Left colon (tissue), 2 donors: Measurements from ENCODE around the gene SNRPN. TPM values are rescaled to one million over a fixed set of nuclear protein-coding genes. Genes with fewer than 3 reads are reported as not detected.
"Not testable (repeated sequence)": the region's sequence is repeated elsewhere in the genome, so short reads cannot be mapped to it uniquely, and the experiment has no call there.

Experiments used
- ATAC-seq: fragments of 200-7000 bp; cut with Tn5 transposase; one replicate; pipeline ENCODE4 v1.9.1; 2020; ENCODE audit warnings: mild to moderate bottlenecking, moderate library complexity
- DNase-seq, 2 donors: peaks; one replicate each; pipeline ENCODE4 v3.0.0-alpha.2; 2020
- intact Hi-C, 2 donors: fragments of 100-400 bp; cut with DNase I in 1 of 2; cut with micrococcal nuclease in 1 of 2; formaldehyde crosslinking; loops; one replicate each; pipeline versions ENCODE4 v1.11.2 to v1.14.0; 2022; cut with DNase I, micrococcal nuclease
- long read RNA-seq: library from polyadenylated mRNA; unstranded; transcript quantifications from one replicate; pipeline ENCODE4 v2.0.0, GENCODE V29; 2021
- total RNA-seq, 2 donors: library from RNA; stranded (reverse); fragmentation: NEBNext Ultra II Directional; extraction: Animal tissue kit (Norgen Biotek cat#: 25700); gene quantifications; one replicate each; pipeline ENCODE4 v1.2.1, GENCODE V29; 2021
- donor health status: DM: no; HTN: no; CAD: no.
- donor health status: DM: yes; HTN: yes; CAD: no.

SNRPN gene
- total RNA-seq = 10 to 100 TPM; 20.4 to 29.3 TPM
- long read RNA-seq, transcript SNRPN-202 (10 exons, 1,528 nt) = major isoform, 21 of 29 reads
- long read RNA-seq, partial matches to known transcripts = 3 of 29 reads
- long read RNA-seq, other reads (novel, unspliced or antisense) = 5 of 29 reads

DNA sequence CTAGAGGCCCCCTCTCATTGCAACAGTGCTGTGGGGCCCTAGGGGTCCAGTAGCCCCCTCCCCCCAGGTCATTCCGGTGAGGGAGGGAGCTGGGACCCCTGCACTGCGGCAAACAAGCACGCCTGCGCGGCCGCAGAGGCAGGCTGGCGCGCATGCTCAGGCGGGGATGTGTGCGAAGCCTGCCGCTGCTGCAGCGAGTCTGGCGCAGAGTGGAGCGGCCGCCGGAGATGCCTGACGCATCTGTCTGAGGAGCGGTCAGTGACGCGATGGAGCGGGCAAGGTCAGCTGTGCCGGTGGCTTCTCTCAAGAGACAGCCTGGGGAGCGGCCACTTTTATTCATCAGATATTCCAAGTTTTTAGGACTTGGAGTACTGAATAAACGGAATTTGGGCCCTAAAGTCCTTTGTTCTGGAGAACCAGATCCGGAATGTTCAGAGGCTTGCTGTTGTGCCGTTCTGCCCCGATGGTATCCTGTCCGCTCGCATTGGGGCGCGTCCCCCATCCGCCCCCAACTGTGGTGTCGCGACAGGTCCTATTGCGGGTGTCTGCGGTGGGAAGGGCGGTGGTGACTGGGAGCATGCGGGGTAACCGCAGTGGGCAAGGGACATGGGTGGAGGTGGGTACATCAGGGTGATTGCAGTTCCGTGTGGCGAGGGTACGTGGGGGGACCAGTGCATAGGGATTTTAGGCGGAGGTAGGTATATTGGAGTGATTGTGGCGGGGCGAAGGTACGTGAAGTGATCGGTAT lies at the start of gene SNRPN, which contains the start of gene SNURF:
TSS of gene SNRPN (plus strand) at position 205 of the 748 bp plus-strand sequence. CDS start 19,467 bp downstream, outside the sequence.
TSS of gene SNURF (plus strand) at position 205 of the 748 bp plus-strand sequence. CDS start at position 267, 62 bp downstream.
- peak; percentile 68 to 77 for DNase-seq
- ATAC-seq = peak; percentile 83
- intact Hi-C loops = no loop called here

DNA sequence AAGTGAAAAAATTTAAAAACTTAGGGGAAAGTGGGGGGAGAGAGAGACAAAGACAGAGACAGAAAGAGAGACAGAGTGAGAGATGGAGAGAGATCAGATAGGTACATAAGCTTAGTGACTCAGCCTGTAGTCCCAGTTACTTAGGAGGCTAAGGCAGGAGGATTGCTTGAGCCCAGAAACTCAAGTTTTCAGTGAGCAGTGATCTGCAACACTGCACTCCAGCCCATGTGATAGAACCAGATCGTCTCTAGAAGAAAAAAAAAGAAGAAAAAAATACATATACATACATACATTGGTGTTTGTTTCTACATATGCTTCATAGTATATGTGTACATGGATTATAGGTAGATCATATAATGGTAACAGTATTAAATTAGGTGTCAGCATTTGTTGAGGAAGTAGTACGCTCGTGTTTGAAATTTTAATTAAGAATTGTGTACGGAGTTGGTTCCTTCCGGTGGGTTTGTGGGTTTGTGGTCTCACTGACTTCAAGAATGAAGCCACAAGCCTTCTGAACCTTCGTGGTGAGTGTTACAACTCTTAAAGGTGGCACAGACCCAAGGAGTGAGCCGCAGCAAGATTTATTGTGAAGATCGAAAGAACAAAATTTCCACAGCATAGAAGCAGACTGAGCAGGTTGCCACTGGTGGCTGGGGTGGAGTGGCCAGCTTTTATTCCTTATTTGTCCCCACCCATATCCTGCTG lies 38.3 kb upstream of the SNRPN start:
- DNase-seq (no peak), ATAC-seq (no peak)
- intact Hi-C loops = no loop called here

DNA sequence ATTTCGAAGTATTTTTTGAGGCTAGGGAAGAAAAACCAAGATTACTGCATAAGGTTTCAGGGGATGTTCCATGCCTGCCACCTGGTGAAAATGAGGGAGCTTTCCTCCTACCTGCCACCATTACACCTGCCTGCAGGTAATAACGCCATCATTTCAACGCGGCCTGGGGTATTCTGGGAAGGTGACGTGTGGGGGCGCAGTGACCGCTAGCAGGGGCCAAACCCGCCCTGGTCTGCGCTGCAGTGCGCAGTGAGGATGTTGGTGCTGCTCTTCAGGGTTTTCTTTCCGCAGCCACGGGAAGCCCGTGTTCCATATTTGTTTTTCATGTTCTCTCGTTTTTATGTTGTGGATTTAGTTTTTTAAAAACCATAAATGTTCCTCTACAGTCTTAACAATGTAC lies 37.4 kb upstream of the SNRPN start:
- intact Hi-C loops = no loop called here
- no peak for DNase-seq
- no peak for ATAC-seq

DNA sequence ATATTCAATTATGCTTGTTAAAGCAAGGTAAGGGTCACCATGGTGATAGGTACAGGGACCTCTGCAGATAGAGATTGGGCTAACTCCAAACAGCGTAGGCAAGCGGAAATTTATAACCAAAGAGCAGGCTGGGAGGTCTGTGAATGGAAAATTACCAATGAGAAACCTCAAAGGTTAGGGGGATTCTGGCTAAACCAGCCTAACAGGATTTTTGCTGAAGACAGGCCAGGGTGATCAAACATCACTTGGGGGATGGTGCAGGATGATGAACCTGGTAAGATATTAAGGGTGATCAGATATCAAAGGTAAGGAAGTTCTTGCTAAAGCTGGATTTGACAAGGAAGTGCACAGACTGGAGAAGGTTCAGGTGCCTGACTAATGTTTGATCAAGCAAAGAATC lies 35.3 kb upstream of the SNRPN start:
- intact Hi-C loops = no loop called here
- ATAC-seq (no peak), DNase-seq (no peak)

DNA sequence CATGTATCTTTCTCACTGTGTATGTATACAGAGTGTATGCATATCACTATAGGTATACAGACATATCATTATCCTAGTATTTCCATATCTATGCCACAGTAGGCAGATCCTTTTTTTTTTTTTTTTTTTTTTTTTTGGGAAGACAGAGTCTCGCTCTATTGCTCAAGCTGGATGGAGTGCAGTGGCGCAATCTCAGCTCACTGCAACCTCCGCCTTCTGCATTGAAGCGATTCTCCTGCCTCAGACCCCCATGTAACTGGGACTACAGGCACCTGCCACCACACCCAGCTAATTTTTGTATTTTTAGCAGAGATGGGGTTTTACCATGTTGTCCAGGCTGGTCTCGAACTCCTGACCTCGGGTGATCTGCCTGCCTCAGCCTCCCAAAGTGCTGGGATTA lies 32.0 kb upstream of the SNRPN start:
- DNase-seq, intact Hi-C loops, ATAC-seq: not testable (repeated sequence)

DNA sequence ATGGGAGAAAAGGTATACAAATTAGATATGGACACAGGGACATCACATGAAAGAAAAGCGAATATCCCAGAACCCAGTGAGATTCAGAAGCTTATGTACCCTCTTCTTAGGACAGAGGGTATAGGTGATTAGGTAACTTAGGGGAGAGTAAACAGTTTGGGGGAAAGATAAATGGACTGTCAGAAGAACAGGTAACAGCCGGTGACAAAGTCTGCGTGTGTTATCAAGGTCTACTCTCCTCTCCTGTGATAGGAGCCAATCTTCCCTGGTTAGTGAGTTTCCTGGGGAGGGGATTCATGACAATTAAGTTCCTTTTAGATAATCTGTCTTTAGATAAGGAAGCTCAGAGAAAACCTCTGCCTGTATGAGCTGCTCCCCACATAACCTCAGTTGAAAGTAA lies 30.6 kb upstream of the SNRPN start:
- no peak for DNase-seq
- intact Hi-C loops = no loop called here
- no peak for ATAC-seq

DNA sequence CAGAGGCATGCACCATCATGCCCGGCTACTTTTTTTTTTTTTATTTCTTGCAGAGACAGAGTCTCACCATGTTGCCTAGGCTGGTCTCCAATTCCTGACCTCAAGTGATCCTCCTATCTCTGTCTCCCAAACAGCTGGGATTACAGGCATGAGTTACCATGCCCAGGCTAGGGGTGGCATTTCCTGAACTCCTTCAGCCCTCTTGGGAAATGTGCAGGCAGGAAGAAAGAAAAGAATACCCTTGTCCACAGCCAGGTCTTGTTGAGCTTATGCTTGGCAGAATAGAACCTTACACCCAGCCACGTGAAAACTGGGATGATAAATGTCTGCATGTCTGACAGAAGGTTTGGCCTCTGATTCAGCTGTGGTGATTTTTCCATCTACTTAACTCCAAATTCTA lies 30.2 kb upstream of the SNRPN start:
- DNase-seq = no peak
- intact Hi-C loops = no loop called here
- no peak for ATAC-seq

DNA sequence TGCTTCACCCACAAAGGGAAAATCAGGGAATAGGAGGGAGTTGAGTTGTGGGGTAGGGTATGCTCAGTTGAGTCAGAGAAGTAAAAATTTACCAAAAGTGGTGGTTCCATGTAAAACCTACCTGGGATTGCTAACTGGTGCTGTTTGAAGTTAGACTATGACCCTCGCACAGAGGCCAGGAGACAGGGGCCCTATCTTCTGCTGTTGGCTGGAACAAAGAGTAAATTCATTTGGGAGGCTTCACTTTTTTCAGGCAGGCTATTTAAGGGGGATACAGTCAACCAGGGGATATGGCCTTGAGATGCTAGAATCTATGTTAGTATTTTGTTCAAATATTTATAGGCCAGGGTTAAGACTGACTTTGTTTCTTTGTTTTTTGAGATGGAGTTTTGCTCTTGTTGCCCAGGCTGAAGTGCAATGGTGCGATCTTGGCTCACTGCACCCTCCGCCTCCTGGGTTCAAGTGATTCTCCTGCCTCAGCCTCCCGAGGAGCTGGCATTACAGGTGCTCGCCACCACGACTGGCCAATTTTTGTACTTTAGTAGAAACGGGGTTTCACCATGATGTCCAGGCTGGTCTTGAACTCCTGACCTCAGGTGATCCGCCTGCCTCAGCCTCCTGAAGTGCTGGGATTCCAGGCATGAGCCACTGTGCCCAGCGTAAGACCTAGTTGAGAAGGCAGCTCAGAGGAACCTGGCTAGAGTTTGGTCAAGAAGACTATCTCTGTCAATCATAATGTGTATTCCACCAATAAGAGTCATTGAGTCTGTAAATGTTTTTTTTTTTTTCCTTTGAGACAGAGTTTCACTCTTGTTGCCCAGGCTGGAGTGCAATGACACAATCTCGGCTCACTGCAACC lies 22.7 kb upstream of the SNRPN start:
- intact Hi-C loops, DNase-seq, ATAC-seq: not testable (repeated sequence)

DNA sequence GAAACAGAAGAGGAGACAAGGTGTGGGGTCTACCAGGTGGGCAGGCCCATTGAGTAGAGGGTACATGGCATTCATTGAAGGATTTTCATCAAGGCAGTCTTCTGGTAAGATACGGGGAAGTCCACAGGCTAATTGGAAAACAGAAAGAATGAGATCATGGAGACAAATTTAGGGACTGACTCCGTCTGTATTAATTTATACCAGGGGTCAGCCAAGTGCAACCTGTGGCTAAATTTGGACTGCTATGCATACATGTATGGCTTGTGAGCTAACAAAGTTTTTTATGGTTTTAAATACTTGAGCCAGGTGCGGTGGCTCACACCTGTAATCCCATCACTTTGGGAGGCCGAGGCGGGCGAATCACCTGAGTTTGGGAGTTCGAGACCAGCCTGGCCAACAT lies 21.1 kb upstream of the SNRPN start:
- intact Hi-C loops = no loop called here
- ATAC-seq = no peak

DNA sequence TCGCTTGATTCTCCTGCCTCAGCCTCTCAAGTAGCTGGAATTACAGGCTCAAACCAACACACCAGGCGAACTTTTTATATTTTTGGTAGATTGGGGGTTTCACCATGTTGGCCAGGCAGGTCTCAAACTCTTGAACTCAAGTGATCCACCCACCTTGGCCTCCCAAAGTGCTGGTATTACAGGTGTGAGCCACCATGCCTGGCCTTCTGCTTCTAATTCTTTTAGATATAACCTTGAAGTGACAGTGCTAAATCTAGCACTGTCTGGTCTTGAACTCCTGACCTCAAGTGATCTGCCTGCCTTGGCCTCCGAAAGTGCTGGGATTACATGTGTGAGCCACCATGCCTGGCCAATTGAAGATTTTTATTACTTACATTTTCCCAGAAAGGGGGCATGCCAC lies 16.6 kb upstream of the SNRPN start:
- ATAC-seq, DNase-seq, intact Hi-C loops: not testable (repeated sequence)

More for the DNA sequence above, 21.1 kb upstream of the SNRPN start:
- no peak for DNase-seq

DNA sequence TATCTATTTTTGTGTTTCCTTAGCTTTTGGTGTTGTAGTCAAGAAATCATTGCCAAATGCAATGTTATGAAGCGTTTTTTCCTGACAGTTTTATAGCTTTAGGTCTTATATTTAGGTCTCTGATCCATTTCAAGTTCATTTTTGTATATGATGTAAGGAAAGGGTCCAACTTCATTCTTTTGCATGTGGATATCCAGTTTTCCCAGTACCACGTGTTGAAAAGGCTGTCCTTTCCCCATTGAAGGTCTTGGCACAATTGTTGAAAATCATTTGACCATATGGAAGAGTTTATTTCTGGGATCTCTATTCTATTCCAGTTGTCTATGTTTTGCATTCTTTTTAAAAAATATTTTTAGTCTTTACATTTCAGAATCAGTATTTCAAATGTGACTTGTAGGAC lies 14.6 kb upstream of the SNRPN start:
- DNase-seq = no peak
- intact Hi-C loops = no loop called here
- ATAC-seq = no peak

DNA sequence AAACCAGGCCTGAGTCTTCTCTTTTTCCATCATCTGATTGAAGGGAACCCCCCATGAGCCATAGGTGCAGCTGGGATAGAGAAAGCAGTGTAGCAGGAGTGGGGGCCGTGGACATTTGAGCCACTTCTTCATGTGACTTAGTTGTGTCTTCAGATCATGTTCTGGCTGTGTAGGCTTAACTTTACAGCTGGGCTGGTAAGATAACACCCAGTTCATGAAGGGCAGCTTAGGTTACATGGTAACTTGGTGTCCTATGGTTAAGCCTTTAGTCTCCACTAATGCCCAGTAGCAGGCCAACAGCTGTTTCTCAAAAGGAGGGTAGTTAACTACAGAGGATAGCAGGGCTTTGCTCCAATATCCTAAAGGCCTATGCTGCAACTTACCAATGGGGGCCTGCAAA lies 11.4 kb upstream of the SNRPN start:
- intact Hi-C loops = no loop called here
- no peak for DNase-seq
- no peak for ATAC-seq

DNA sequence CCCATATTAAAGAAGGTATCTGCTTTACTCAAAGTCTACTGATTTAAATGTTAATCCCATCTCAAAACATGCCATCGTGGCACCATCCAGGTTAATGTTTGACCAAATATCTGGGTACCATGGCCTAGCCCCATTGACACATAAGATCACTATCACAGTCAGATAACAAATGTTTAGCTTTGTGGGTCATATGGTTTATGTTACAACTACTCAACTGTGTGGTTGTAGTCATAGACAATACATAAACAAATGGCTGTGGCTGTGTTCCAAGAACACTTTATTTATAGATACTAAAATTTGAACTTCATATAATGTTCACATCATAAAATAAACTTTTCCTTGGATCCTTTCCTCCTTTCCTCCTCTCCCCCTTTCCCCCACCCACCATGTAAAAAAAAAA lies 9.8 kb upstream of the SNRPN start:
- ATAC-seq (peak; percentile 23), DNase-seq (no peak)
- intact Hi-C loops = no loop called here

DNA sequence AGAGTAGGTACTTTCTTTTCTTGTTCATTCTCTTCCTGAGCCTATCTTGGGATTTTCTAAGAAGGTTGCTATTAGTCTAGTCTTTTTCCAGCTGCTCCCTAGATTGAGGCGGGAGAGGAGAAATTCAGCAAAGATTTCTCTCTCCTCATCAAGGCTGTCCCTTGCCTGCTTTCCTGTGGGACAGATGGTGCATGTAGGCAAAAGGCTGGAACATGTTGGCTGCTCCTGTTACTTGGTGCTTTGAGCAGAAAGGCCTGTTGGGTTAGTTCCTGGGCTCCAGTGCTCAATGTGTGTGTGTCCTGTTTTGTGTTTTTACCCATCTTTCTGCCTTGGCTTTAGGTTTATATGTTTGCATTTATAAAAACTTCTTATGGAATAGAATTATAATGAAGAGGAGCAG lies 9.1 kb upstream of the SNRPN start:
- intact Hi-C loops = no loop called here
- ATAC-seq (no peak), DNase-seq (no peak)

DNA sequence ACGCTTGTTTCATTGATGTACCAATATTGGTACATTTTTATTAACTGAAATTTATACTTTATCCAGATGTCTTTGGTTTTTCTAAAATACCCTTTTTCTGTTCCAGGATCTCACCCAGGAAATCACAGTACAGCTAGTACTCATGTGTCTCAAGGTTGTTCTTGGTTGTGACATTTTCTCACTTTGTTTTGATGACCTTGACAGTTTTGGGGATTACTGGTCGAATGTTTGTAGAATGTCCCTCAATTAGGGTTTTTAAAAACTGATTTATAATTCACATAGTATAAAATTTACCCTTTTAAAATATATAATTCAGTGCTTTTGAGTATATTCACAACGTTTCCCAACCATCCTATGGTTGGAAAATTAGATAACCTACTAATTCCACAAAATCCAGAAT lies 6.3 kb upstream of the SNRPN start:
- ATAC-seq (no peak), DNase-seq (no peak)
- intact Hi-C loops = no loop called here

DNA sequence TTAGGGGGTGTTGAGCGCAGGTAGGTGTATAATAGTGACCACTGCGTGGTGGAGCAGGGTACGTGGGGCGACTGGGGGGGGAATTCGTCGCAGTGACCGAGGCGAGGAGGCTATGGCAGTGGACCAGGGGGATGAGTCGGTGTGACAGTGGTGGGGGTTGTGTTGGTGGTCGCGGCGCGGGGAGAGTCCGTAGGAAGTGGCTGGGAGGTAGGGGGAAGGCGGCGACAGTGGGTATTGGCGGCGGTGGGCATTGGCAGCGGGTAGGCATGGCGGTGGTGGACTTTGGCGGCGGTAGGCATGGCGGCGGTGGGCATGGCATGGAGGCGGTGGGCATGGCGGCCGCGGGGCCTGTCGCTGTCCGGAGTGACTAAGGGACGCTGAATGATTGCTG lies 739 bp downstream of the SNRPN start:
- intact Hi-C loops = no loop called here
- ATAC-seq (peak; percentile 35), DNase-seq (peak in 1 of 2 donors; percentile 36)

DNA sequence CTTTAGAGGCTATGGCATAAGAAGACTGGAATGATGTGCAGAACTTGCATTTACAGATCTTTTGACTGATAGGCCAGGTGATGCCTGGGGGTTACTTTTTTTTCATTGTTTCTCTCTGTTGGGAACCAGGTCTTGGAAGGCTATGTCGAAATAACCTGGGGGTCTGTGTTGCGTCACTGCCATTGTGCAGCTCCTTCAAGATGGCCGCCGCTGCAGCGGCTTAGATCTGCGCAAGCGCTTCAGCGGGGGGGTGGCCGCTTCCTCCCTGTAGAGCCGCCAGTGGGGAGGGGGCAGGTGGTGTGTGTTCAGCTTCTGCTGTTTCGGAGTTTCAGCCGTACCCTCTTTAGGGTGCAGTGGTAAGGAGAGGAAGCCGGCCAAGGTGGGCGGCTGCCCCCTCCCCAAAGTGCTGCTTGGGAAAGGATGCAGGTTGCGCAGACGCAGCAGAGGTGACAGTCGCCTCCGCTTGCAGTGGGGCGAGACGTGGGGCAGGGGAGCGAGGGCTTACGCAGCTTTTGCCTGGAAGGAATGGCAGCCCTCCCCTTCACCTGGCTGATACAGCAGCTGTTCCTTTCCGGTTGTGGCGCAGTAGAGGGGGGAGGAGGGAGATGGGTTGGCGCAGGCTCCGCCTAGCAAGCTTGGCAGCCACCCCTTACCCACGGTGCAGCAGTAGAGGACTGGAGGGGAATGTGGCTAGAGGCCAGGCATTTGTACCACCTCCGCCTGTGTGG lies 1.5 kb downstream of the SNRPN start:
- DNase-seq (peak; percentile 59 to 66), ATAC-seq (peak; percentile 80)
- intact Hi-C loops = no loop called here

DNA sequence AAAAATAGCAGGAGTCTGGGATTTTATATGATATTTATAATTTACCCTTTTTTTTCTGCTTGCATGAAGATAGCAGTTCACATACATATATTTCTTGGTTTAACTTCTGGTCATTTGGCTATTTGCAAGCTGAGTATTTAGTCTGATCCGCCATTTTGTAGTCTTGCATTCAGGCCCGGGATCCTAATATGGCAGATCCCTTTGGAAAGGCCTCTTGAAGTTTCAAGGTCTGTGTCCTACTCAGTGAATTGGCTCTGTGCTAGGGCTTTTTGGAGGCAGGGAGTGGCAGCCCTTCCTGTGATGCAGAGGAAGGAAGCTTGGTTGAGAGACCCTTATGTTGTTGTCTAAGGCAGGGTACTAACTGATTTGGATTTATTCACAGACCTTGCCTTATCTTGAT lies 2.9 kb downstream of the SNRPN start:
- ATAC-seq (no peak), DNase-seq (no peak)
- intact Hi-C loops = no loop called here

DNA sequence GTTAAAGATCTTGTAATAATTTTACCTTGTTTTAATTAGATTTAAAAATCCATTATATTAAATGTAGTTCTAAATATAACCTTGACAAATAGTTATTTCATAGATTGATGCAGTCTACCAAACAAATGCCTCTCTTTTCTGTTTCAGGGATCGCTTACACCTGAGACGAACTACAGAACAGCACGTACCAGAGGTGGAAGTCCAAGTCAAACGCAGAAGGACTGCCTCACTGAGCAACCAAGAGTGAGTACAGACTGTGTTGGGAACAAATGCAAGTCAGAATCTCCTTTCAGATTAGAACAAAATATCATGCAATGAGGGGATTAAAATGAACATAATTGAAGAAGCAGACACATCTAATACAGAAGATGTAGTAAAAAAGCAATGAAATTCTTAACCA lies 7.2 kb downstream of the SNRPN start:
- intact Hi-C loops = no loop called here
- no peak for ATAC-seq

More for the DNA sequence above, 7.2 kb downstream of the SNRPN start:
- DNase-seq = no peak
